Dendritic cell treated with granulocyte-macrophage colony-stimulating factor and Interleukin-4, amounts not matched to agents 40 ng/mL and 50 ng/mL, for 4 days (primary cell): ENCODE data around the gene SMDT1.

Source experiments
- H3K27ac Mint-ChIP-seq: one replicate; pipeline ENCODE4 v1.8.0; 2022; ENCODE audit warnings: mild to moderate bottlenecking, mixed read lengths
- H3K27me3 Mint-ChIP-seq: one replicate; pipeline ENCODE4 v1.8.0; 2022; ENCODE audit warnings: mild to moderate bottlenecking, mixed read lengths
- H3K36me3 Mint-ChIP-seq: one replicate; pipeline ENCODE4 v1.8.0; 2022; ENCODE audit warnings: low read depth, mixed read lengths
- H3K4me1 Mint-ChIP-seq: one replicate; pipeline ENCODE4 v1.8.0; 2022; ENCODE audit warnings: low read depth, mixed read lengths
- H3K4me3 Mint-ChIP-seq: one replicate; pipeline ENCODE4 v1.8.0; 2022; ENCODE audit warnings: mild to moderate bottlenecking, moderate library complexity, mixed read lengths
- H3K9me3 Mint-ChIP-seq: one replicate; pipeline ENCODE4 v1.8.0; 2022; ENCODE audit warnings: mixed read lengths
- intact Hi-C: fragments of 100-400 bp; cut with micrococcal nuclease; formaldehyde crosslinking; loops from one replicate; pipeline ENCODE4 v1.15.0; 2022

The SMDT1 gene

GRCh38 chr22:42131562-42131961, 52.1 kb downstream of the SMDT1 start:
- no peaks in the 10 kb centered on the region for H3K9me3 Mint-ChIP-seq
- intact Hi-C loops, result no loop called here
- H3K4me3 Mint-ChIP-seq, result no peak overlapping the region
- no peaks in the 10 kb centered on the region for H3K36me3 Mint-ChIP-seq
- peaks cover 6% of the 10 kb centered on the region for H3K4me1 Mint-ChIP-seq
- H3K27me3 Mint-ChIP-seq, result peaks cover 40% of the 10 kb centered on the region
- no peak overlapping the region for H3K27ac Mint-ChIP-seq

GRCh38 chr22:42132457-42132856, 53.0 kb downstream of the SMDT1 start:
- Mint-ChIP-seq H3K27ac (no peak overlapping the region), H3K27me3 (peaks cover 40% of the 10 kb centered on the region), H3K4me3 (no peak overlapping the region), H3K4me1 (peaks cover 6% of the 10 kb centered on the region), H3K9me3 (no peaks in the 10 kb centered on the region), H3K36me3 (no peaks in the 10 kb centered on the region)
- intact Hi-C loops, result no loop called here
